SKM-1 treated with dmso at 0.1 percent for 144 hours (cell line): Measurements from ENCODE around the gene UBE2Q1.
"Not testable (repeated sequence)": the region's sequence is repeated elsewhere in the genome, so short reads cannot be mapped to it uniquely, and the experiment has no call there.

Experiments
- DNase-seq: peaks from one replicate; lab custom pipeline; 2025; ENCODE audit not compliant: unreplicated experiment; lab: John Stamatoyannopoulos, UW

Gene UBE2Q1

DNA sequence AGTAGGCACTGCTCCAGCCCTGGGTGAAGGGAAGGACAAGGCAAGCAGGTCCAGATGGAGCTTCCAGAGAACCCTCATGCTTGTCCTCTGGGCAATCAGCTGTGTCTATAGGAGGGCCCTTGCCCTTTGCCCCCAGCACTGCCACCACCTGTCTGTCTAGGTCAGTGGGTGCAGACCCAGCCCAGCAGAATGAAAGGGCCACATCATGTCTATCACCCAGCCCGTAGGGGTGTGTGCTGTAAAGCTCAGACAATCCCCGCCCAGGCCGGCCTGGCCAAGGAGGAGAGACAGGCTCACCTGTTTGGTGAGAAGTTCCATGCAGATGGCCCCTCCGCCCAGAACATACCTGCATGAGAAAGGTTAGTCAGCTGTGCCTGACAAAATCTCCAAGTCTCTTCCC is 7.0 kb downstream of the UBE2Q1 start:
- DNase-seq: no peak

DNA sequence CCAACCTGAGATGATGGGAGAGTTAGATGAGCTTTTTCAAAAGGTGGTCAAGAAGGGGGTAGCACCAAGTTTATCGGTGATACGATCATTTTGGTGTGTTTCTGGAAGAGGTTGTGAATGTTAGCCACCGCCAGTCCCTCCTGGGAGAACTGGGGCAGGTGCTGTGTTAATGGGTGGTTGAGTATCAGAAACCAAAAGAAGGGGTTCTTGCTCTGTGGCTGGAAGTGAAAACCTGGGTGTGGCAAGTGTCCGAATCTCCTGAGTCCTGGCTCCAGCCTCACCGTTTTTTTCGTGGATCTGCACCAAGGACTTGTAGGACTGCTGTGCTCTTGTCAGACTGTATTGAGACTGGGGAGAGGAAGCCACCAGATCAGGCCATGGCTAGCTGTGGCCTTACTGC is 7.8 kb downstream of the UBE2Q1 start:
- DNase-seq: no peak

DNA sequence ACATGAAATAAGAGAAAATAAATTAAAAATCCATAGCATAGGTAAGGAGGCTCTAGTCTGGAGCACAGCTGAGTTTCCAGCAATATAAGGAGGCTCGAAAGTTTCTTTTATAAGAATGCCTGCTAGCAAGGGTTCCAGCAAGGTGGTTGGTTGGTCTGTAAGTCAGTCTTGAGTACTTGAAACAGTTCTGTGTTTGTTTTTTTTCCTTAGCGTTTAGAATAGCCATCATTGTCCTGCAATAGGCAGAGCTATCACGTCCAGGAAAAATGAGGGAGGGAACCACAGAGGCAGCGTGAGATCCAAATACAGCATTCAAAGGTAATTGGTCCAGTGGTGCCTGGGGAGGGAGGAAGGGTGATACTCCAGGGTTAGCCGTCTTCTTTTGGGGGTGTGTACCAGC is 8.4 kb downstream of the UBE2Q1 start:
- DNase-seq: no peak

- DNase-seq: no peak
Observed at GRCh38 chr1:154549202-154549770, 9.2 kb downstream of the UBE2Q1 start.

DNA sequence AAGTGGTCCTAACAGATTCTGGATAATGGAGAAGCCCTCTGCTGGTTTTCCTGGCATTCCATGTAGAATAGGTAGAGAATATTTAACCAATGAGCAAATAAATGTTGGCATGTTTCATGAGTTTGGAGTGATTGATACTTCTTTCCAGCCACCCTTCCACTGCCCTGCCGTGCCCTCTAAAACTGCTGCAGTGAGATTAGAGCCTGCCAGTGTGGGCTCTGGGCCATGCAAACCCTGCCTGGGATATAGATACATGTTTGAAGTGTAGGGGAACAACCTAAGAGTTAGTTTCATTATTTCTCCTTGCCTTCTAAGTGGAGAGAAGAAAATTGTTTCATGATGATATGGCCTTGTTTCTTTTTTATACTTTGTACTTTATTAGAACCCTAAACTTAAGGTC is 10.4 kb downstream of the UBE2Q1 start:
- no peak for DNase-seq

- no peak for DNase-seq
Observed at GRCh38 chr1:154547105-154547732, 11.2 kb downstream of the UBE2Q1 start.

DNA sequence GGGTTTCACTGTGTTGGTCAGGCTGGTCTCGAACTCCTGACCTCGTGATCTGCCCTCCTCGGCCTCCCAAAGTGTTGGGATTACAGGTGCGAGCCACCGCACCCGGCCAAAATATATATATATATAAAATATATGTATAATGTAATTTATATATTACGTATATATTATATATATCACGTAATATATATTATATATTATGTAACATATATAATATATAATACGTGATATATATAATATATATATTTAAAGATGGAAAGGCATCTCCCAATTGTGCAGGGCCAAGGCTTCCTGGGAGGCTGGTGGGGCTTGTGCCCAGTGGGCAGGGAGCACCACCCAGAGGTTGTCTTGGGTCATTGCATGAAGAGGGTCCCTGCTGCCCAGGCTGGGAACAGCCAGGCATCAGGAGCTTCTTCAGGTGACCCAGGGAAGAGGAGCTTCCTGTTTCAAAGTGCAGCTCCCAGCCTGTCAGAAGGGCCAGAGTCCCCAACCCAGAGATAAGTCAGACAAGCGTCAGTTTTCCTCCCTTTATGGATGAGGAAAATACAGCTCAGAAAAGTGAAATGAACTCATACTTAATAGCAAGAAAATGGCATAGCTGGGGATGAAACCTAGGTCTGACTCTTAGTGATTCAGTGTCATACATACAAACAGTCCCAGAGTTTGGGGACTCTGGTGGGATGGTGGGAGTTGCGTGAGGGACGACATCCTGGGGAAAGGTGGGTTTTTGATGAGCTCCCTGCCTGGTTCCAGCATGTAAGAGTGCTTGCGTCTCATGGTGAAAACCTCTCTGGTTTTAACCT is 12.0 kb downstream of the UBE2Q1 start:
- DNase-seq: peak; percentile 78

DNA sequence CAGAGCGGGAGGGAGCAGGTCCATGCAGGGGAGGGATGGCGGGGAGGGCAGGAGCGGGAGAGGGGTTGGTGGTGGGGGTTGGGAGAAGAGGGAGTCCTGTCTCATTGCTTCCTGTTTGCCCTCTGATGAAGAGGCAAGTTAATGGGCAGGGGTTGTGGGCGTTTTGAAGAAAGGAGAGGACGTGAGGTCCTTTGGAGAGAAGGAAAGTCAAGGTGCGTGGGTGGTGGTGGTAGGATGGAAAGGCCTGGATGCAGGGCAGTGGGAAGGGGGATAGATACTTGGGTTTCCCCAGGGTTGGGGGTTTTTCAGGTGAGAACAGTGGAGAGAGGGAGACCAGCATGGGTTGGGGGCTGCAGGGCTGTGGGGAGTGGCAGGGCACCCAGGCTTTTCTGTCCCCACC is 17.2 kb downstream of the UBE2Q1 start:
- no peak for DNase-seq

- no peak for DNase-seq
Observed at GRCh38 chr1:154539486-154540483, 18.7 kb downstream of the UBE2Q1 start.

GRCh38 chr1:154536570-154536969 is 21.9 kb downstream of the UBE2Q1 start:
- no peak for DNase-seq

DNA sequence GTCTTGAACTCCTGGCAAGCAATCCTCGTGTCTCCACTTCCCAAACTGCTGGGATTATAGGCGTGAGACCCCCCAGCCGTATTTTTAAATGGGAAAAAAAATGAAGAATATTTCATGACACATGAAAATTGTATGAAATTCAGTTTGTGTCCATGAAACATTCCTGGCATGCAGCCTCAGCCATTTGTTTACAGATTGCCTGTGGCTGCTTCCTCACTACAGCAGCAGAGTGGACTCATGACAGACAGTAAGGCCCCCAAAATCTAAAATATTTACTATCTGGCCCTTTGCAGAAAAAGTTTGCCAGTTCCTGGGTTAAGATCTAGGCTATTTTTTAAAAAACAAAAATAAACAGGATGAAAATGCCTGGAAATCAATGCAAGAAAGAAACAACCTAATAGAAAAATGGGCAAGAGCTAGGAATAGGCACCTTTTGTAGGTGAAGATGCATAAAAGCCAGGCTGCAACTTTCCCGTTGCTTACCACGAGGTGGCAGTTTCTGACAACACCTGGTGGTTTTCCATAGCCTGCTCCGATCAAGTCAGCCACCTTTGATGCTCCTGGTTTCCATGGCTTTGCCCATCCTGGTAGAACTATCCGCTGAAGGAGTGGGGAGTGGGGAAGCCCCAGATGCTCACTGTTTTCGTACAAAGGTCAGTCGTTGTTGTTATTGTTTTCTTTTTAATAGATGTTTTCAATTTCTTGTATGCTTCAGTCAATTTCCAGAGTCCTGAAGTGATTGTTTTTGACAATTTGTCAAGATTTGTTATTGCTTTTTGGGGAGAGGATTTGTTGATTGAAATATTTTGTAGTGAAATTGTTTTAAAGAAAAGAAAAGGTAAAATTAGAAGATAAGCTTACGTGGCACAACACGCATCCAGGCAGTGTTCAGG is 24.3 kb downstream of the UBE2Q1 start:
- no peak for DNase-seq

DNA sequence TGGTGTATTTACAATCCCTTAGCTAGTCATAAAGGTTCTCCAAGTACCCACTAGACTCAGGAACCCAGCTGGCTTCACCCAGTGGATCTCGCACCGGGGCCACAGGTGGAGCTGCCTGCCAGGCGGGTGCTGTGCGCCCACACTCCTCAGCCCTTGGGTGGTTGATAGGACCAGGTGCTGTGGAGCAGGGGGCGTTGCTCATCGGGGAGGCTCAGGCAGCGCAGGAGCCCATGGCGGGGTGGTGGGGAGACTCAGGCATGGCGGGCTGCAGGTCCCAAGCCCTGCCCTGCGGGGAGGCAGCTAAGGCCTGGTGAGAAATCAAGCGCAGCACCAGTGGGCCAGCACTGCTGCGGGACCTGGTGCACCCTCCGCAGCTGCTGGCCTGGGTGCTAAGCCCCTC is 26.5 kb downstream of the UBE2Q1 start:
- not testable (repeated sequence) for DNase-seq

GRCh38 chr1:154529308-154529707 is 29.2 kb downstream of the UBE2Q1 start:
- DNase-seq: no peak

GRCh38 chr1:154527192-154527591 is 31.3 kb downstream of the UBE2Q1 start:
- DNase-seq: no peak

- no peak for DNase-seq
Observed at GRCh38 chr1:154524881-154525280, 33.6 kb downstream of the UBE2Q1 start.

- no peak for DNase-seq
Observed at GRCh38 chr1:154521695-154522094, 36.8 kb downstream of the UBE2Q1 start.

GRCh38 chr1:154520333-154520732 is 38.1 kb downstream of the UBE2Q1 start:
- DNase-seq: no peak

GRCh38 chr1:154519591-154519991 is 38.9 kb downstream of the UBE2Q1 start:
- DNase-seq: no peak

- no peak for DNase-seq
Observed at GRCh38 chr1:154517661-154518060, 40.8 kb downstream of the UBE2Q1 start.

DNA sequence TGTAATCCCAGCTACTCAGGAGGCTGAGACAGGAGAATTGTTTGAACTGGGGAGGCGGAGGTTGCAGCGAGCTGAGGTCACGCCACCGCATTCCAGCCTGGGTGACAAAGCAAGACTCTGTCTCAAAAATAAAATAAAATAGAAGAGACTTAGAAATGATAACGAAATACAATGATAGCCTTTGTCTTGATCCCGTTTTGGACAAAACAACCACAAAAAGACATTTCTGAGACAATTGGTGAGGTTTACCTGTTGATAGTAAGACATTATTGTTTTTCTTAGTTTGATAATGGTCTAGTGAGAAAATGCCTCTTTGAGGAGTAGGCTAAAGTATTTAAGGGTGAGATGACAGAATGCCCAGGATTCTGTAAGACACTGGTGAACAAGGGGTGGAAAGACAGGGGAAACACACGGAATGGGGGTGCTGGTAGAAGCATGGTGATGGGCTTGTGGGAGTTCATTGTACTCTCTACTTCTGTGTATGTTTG is 44.4 kb downstream of the UBE2Q1 start:
- DNase-seq: no peak
